Erythroblast (primary cell): Measurements from ENCODE around the gene KIAA0586.

ENCODE experiments used
- DNase-seq, 2 experiments: peaks; one replicate each; lab custom pipeline; 2025; lab: John Stamatoyannopoulos, UW
- GATA1 ChIP-seq: IDR thresholded peaks from 2 replicates; pipeline ENCODE4 v1.6.1; 2011; ENCODE audit warnings: low read depth, mild to moderate bottlenecking, control low read depth, low read length, moderate library complexity
- POLR2A ChIP-seq: IDR thresholded peaks from 2 replicates; pipeline ENCODE4 v1.6.1; 2011; ENCODE audit warnings: mild to moderate bottlenecking, low read length

Gene KIAA0586

DNA sequence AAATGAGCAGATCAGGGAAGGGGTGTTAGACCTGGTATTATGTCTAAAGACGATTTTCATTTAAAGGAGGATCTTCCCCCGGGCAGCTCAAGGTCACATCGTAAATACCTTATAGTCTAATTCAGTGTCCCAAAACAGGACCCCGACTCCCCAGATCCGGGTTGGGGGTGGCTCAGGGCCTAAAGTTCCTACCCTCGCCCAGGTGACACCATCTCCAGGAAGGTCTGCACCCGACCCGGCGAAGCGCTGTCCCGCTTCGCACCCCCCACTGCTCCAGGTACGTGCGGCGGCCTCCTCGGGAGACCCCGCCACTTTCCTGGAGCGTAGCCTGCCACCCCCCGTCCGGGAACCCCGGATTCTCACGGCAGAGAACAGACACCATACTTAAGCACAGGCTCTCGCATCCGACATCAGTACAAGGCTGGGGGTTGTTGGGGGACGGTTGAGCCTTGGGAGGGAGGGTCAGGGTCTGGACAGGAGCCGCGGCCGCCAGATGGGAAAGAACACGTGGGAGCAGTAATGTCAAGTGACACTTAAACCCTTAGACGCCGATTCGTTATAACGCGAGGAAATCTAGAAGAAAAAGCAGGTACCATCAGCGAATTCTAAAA is 744 bp upstream of the KIAA0586 start:
- TF ChIP-seq GATA1 (no peak), POLR2A (no peak)

DNA sequence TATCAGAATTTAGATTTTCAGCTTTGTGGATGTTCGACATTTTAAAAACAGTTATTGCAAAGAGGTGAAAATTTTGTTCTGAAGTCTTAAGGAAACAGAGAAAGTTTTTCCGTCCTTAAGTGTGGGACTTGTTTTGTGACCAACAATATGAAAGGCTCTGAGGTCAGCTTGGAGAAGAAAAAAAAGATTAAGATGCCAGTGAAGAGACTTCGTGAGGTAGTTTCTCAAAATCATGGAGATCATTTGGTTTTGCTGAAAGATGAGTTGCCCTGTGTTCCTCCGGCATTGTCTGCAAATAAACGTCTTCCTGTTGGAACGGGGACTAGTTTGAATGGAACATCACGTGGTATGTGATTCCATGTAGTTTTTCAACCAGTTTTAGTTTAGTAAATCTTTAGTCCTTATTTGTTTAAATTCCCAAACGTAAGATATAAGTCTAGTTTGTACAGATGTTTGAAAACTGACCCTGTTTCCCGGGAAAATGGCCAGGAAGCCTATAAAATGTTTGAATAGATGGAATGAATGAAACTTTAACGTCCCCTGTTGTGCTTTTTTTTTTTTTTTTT is 682 bp downstream of the KIAA0586 start:
- no peak for TF ChIP-seq GATA1
- TF ChIP-seq POLR2A, result no peak
- DNase-seq, result peak; percentile 78 to 80

More for the DNA sequence above, 744 bp upstream of the KIAA0586 start:
- DNase-seq, result peak in 1 of 2 experiments; percentile 86

GRCh38 chr14:58430156-58430555 is 2.6 kb downstream of the KIAA0586 start:
- TF ChIP-seq GATA1 (no peak), POLR2A (no peak)
- DNase-seq, result peak; percentile 50 to 77

GRCh38 chr14:58439476-58439875 is 12.0 kb downstream of the KIAA0586 start:
- DNase-seq, result no peak
- TF ChIP-seq GATA1 (no peak), POLR2A (no peak)

DNA sequence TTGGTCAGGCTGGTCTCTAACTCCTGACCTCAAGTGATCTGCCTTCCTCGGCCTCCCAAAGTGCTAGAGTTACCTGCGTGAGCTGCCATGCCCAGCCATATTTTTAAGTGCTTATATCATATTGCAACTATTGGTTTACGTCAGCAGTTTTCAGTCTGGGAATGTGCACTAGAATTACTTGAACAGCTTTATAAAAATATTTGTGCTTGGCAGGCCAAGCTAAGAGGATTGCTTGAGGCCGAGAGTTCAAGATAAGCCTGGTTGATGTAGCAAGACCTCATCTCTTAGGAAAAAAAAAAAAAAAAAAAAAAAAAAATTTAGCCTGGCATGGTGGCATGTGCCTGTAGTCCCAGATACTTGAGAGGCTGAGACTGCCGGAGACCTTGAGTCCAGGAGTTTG is 17.1 kb downstream of the KIAA0586 start:
- no peak for DNase-seq
- TF ChIP-seq GATA1, result no peak
- no peak for TF ChIP-seq POLR2A

- no peak for DNase-seq
- TF ChIP-seq POLR2A (no peak), GATA1 (no peak)
Measured at GRCh38 chr14:58455593-58456265, 28.2 kb downstream of the KIAA0586 start.

- DNase-seq, result no peak
- no peak for TF ChIP-seq POLR2A
- no peak for TF ChIP-seq GATA1
Measured at GRCh38 chr14:58460772-58461171, 33.3 kb downstream of the KIAA0586 start.

DNA sequence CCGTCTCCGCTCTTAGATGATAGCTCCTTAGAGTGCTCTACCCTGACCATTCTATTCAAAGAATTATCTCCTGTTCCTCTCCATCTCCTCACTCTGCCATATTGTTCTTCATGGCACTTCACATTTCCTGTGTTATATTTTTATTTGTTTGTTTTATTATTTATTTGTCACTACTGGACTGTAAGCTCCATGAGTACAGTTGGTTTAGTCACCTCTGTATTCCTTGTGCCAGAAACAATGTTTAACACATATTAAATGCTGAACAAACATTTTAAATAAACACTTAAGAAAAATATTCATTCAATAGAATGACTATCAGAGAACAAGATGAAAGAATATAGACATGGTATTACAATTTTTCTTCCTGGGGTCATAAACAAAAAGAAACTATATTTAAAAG is 35.6 kb downstream of the KIAA0586 start:
- TF ChIP-seq POLR2A (no peak), GATA1 (no peak)
- DNase-seq, result no peak

GRCh38 chr14:58464652-58465051 is 37.1 kb downstream of the KIAA0586 start:
- TF ChIP-seq GATA1, result no peak
- no peak for TF ChIP-seq POLR2A
- no peak for DNase-seq

- DNase-seq, result no peak
- TF ChIP-seq GATA1 (no peak), POLR2A (no peak)
Measured at GRCh38 chr14:58465421-58465820, 37.9 kb downstream of the KIAA0586 start.

GRCh38 chr14:58466459-58466858 is 38.9 kb downstream of the KIAA0586 start:
- no peak for TF ChIP-seq GATA1
- no peak for TF ChIP-seq POLR2A
- DNase-seq, result no peak

DNA sequence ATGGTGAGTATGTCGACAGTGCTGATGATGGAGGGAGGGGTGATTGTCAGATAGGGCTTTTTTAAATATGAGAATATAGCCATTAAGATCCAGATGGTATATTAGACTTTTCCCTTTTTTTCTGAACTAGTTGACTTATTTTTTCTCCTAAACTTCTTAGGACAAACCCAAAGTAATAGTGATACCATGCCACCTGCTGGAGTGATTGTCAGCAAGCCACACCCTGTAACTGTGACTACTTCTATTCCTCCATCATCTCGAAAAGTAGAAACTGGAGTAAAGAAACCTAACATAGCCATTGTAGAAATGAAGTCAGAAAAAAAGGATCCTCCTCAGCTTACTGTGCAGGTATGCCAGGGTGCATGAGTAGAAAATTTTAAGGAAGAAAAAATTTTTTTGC is 40.1 kb downstream of the KIAA0586 start:
- no peak for TF ChIP-seq POLR2A
- DNase-seq, result peak in 1 of 2 experiments; percentile 16

DNA sequence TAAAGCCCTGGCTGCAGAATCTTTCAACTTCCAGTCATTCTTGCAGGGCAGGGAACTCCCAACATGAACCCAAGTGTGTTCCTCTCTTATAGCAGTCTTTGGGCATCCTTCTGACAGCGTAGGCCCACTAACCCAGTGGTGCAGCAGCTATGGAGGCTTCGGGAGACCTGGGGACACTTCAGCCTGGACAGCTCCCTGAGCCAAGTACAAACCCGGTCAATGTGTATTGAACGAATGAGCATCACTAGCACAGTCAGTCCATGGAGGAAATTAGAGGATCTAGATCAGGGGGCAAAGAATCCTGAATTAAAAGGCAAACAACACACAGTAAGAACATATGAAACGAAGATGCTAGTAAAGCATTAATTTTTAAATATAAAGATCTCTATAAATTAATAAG is 41.8 kb downstream of the KIAA0586 start:
- no peak for DNase-seq
- TF ChIP-seq POLR2A (no peak), GATA1 (no peak)

DNA sequence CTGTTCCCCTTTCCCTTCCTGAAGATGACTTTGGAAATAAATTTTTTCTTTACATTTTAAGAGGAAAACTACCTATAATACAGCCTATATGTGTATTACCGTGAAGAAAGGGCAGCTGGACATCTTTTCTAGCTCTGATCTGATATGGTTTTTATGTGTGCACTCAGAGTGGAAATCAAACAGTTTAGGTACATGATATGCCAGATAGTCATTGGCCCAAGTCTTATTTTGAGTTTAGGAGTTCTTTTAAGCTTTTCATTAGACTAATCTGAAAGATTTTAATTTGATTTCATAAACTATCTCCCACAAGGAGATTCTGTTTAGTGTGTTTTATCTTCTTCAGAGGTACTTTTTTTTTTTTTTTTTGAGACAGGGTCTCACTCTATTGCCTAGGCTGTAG is 48.8 kb downstream of the KIAA0586 start:
- TF ChIP-seq GATA1 (no peak), POLR2A (no peak)
- no peak for DNase-seq
